ENCODE results near the gene THEMIS. TPM values are rescaled to one million over a fixed set of nuclear protein-coding genes. Genes with fewer than 3 reads are reported as not detected.

THEMIS gene
- polyA plus RNA-seq, 1 donor from 2014 or later = not detected

GRCh38 chr6:127938701-127939100 is 37.8 kb upstream of the THEMIS start:
- no peaks in the 10 kb centered on the region for H3K36me3 ChIP-seq (ENCODE audit: insufficient read depth, low read length)
- TF ChIP-seq MXI1 (conservative IDR thresholded peaks at IDR 0.05; ENCODE audit: poor library complexity, severe bottlenecking) = no peak
- no peak for TF ChIP-seq EZH2 (IDR thresholded peaks at IDR 0.05; ENCODE audit: borderline replicate concordance, insufficient read depth, low read length, poor library complexity, severe bottlenecking)
- no peaks in the 10 kb centered on the region for H4K20me1 ChIP-seq (ENCODE audit: insufficient read depth)
- H3K4me3 ChIP-seq (ENCODE audit: low read length) = no peak overlapping the region
- no peaks in the 10 kb centered on the region for H3K79me2 ChIP-seq (replicated peaks; ENCODE audit: insufficient read depth, low read length)
- no peaks in the 10 kb centered on the region for H3K9me2 ChIP-seq (ENCODE audit: insufficient read depth, low read length)
- H2AFZ ChIP-seq (ENCODE audit: low read depth, low read length) = no peak overlapping the region
- no peaks in the 10 kb centered on the region for H3K9me3 ChIP-seq (ENCODE audit: low read length)
- H3K9ac ChIP-seq (ENCODE audit: low read length) = no peak overlapping the region
- no peaks in the 10 kb centered on the region for H3K27me3 ChIP-seq (ENCODE audit: insufficient read depth, low read depth, low read length)
- no peaks in the 10 kb centered on the region for H3F3A ChIP-seq (ENCODE audit: insufficient read depth, low read length, poor library complexity, severe bottlenecking)
- no peak overlapping the region for H3K27ac ChIP-seq (ENCODE audit: low read length)
- H3K4me2 ChIP-seq (ENCODE audit: low read length) = no peak overlapping the region

- Histone ChIP-seq H3K9ac (ENCODE audit: low read length) (no peak overlapping the region), H4K20me1 (ENCODE audit: insufficient read depth) (no peaks in the 10 kb centered on the region)
- no peak for TF ChIP-seq REST (IDR thresholded peaks at IDR 0.05; ENCODE audit: borderline replicate concordance)
- TF ChIP-seq POLR2AphosphoS5 (IDR thresholded peaks at IDR 0.05) = no peak
- no peak for TF ChIP-seq EZH2 (IDR thresholded peaks at IDR 0.05; ENCODE audit: borderline replicate concordance, insufficient read depth, low read length, poor library complexity, severe bottlenecking)
- TF ChIP-seq EP300 (conservative IDR thresholded peaks at IDR 0.05; ENCODE audit: poor library complexity, severe bottlenecking) = no peak
- no peak for TF ChIP-seq TAF1 (IDR thresholded peaks at IDR 0.05; ENCODE audit: low read depth)
- no peak for TF ChIP-seq MXI1 (conservative IDR thresholded peaks at IDR 0.05; ENCODE audit: poor library complexity, severe bottlenecking)
- no peak for TF ChIP-seq CTCF (IDR thresholded peaks at IDR 0.05; ENCODE audit: poor library complexity, severe bottlenecking)
- TF ChIP-seq RAD21 (conservative IDR thresholded peaks at IDR 0.05) = no peak
- no peak for TF ChIP-seq SMC3 (conservative IDR thresholded peaks at IDR 0.05; ENCODE audit: poor library complexity)
These were observed 36.9 kb upstream of the THEMIS start for GRCh38 chr6:127937747-127938146.

GRCh38 chr6:127937102-127937501 is 36.2 kb upstream of the THEMIS start:
- Histone ChIP-seq H3F3A (ENCODE audit: insufficient read depth, low read length, poor library complexity, severe bottlenecking) (no peaks in the 10 kb centered on the region), H3K79me2 (replicated peaks; ENCODE audit: insufficient read depth, low read length) (no peaks in the 10 kb centered on the region), H3K27me3 (ENCODE audit: insufficient read depth, low read depth, low read length) (no peaks in the 10 kb centered on the region), H3K9ac (ENCODE audit: low read length) (no peak overlapping the region), H3K4me3 (ENCODE audit: low read length) (no peak overlapping the region), H3K4me2 (ENCODE audit: low read length) (no peak overlapping the region), H3K9me3 (ENCODE audit: low read length) (no peaks in the 10 kb centered on the region), H3K36me3 (ENCODE audit: insufficient read depth, low read length) (no peaks in the 10 kb centered on the region), H3K27ac (ENCODE audit: low read length) (no peak overlapping the region), H4K20me1 (ENCODE audit: insufficient read depth) (no peaks in the 10 kb centered on the region), H2AFZ (ENCODE audit: low read depth, low read length) (no peak overlapping the region), H3K9me2 (ENCODE audit: insufficient read depth, low read length) (no peaks in the 10 kb centered on the region)
- TF ChIP-seq MXI1 (conservative IDR thresholded peaks at IDR 0.05; ENCODE audit: poor library complexity, severe bottlenecking) (no peak), REST (IDR thresholded peaks at IDR 0.05; ENCODE audit: borderline replicate concordance) (no peak), TAF1 (IDR thresholded peaks at IDR 0.05; ENCODE audit: low read depth) (no peak), EP300 (conservative IDR thresholded peaks at IDR 0.05; ENCODE audit: poor library complexity, severe bottlenecking) (no peak), EZH2 (IDR thresholded peaks at IDR 0.05; ENCODE audit: borderline replicate concordance, insufficient read depth, low read length, poor library complexity, severe bottlenecking) (no peak), RAD21 (conservative IDR thresholded peaks at IDR 0.05) (no peak), CTCF (IDR thresholded peaks at IDR 0.05; ENCODE audit: poor library complexity, severe bottlenecking) (no peak), SMC3 (conservative IDR thresholded peaks at IDR 0.05; ENCODE audit: poor library complexity) (no peak), POLR2AphosphoS5 (IDR thresholded peaks at IDR 0.05) (no peak)

More at GRCh38 chr6:127937747-127938146, 36.9 kb upstream of the THEMIS start:
- Histone ChIP-seq H3K9me3 (ENCODE audit: low read length) (no peaks in the 10 kb centered on the region), H3K4me2 (ENCODE audit: low read length) (no peak overlapping the region), H3K79me2 (replicated peaks; ENCODE audit: insufficient read depth, low read length) (no peaks in the 10 kb centered on the region), H2AFZ (ENCODE audit: low read depth, low read length) (no peak overlapping the region), H3K9me2 (ENCODE audit: insufficient read depth, low read length) (no peaks in the 10 kb centered on the region), H3K27me3 (ENCODE audit: insufficient read depth, low read depth, low read length) (no peaks in the 10 kb centered on the region), H3K4me3 (ENCODE audit: low read length) (no peak overlapping the region), H3K27ac (ENCODE audit: low read length) (no peak overlapping the region), H3F3A (ENCODE audit: insufficient read depth, low read length, poor library complexity, severe bottlenecking) (no peaks in the 10 kb centered on the region), H3K36me3 (ENCODE audit: insufficient read depth, low read length) (no peaks in the 10 kb centered on the region)

Data from neural cell (in vitro differentiated cells).